Aorta (tissue), 5 donors: ENCODE data around the gene BMAL1. TPM values are rescaled to one million over a fixed set of nuclear protein-coding genes. Genes with fewer than 3 reads are reported as not detected.
A peak's percentile ranks its signal among the peaks of the same experiment; 100 is the strongest.

Experiments
- ATAC-seq: fragments of 200-7000 bp; cut with Tn5 transposase; one replicate; pipeline ENCODE4 v1.9.1; 2022; ENCODE audit warnings: moderate library complexity; ENCODE audit not compliant: low FRiP score
- DNase-seq, 2 donors: peaks; one replicate each; pipeline ENCODE4 v3.0.0-alpha.2; 2020
- H3K27ac ChIP-seq, 2 donors: one replicate each; pipeline ENCODE4 v1.5.1; 2013; ENCODE audit warnings: low read length in 2 of 2, mild to moderate bottlenecking in 2 of 2, moderate library complexity in 2 of 2, control low read depth in 1 of 2, inconsistent platforms in 1 of 2, low read depth in 1 of 2
- H3K27me3 ChIP-seq, 2 donors: one replicate each; pipeline ENCODE4 v1.6.1; 2013; ENCODE audit warnings: control low read depth in 1 of 2, low read length in 1 of 2, mild to moderate bottlenecking in 1 of 2, moderate library complexity in 1 of 2; ENCODE audit not compliant: insufficient read depth in 2 of 2, control insufficient read depth in 1 of 2
- H3K36me3 ChIP-seq, 2 donors: one replicate each; pipeline ENCODE4 v1.6.1; 2013; ENCODE audit warnings: control low read depth in 1 of 2, low read length in 1 of 2, mild to moderate bottlenecking in 1 of 2; ENCODE audit not compliant: insufficient read depth in 2 of 2, control insufficient read depth in 1 of 2
- H3K4me1 ChIP-seq, 2 donors: one replicate each; pipeline ENCODE4 v1.6.1; 2013; ENCODE audit warnings: low read length in 2 of 2, control low read depth in 1 of 2, mild to moderate bottlenecking in 1 of 2, moderate library complexity in 1 of 2; ENCODE audit not compliant: insufficient read depth in 2 of 2, control insufficient read depth in 1 of 2
- H3K4me3 ChIP-seq, 2 donors: one replicate each; pipeline ENCODE4 v1.5.1; 2013; ENCODE audit warnings: low read length in 2 of 2, control low read depth in 1 of 2, mild to moderate bottlenecking in 1 of 2
- H3K9me3 ChIP-seq: one replicate; pipeline ENCODE4 v1.6.1; 2013; ENCODE audit warnings: mild to moderate bottlenecking, low read length; ENCODE audit not compliant: control insufficient read depth
- WGBS, 2 donors: extraction: QIAGEN DNeasy Blood & Tissue Kit; methylation state at CpG; one replicate each; pipeline ENCODE4 v1.1.7; 2013; 5-methylcytosine and 5-hydroxymethylcytosine counted together
- intact Hi-C, 2 donors: fragments of 100-400 bp; cut with DNase I; formaldehyde crosslinking; loops; one replicate each; pipeline versions ENCODE4 v1.14.2 to v1.15.0; 2022
- polyA plus RNA-seq, 2 donors: library from polyadenylated mRNA; stranded (reverse); fragments of 200-250 nt; gene quantifications; one replicate each; pipeline ENCODE4 v1.2.3, GENCODE V29; 2013
- total RNA-seq, 2 donors: library from RNA; stranded (reverse); fragmentation: NEBNext Ultra II Directional; extraction: Animal tissue kit (Norgen Biotek cat#: 25700); gene quantifications; one replicate each; pipeline ENCODE4 v1.2.1, GENCODE V29; 2021
- donor health status: healthy with polysubstance abuse.
- donor health status: Bipolar disorder and iron deficiency.
- donor health status: DM: no; HTN: no; CAD: no.
- donor health status: DM: no; HTN: no; CAD: no.
- donor health status: DM: yes; HTN: yes; CAD: no.

BMAL1 gene
- total and polyA plus RNA-seq, 4 donors = 11.7 to 38.4 (median 30.3) TPM

DNA sequence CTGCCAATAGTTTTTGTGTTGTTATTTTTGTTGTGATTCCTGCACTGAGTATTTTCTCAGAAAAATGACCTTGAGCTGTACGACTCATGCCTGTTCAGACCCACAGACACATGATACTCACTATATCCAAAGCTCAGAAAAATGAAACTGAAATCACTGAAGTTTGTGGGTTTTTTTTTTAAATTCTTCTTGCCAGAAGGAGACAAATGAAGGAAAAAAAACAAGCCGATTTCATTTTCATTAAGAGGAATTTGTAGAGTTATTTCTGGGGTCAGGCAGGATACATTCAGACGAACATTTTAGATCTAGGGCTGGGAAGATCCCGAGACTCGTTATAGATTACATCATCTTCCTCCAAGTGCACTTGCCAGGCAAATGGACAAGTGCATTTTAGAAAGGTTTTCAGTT lies 60.4 kb downstream of the BMAL1 start:
- Histone ChIP-seq H3K27me3 (no peaks in the 10 kb centered on the region), H3K36me3 (no peaks in the 10 kb centered on the region), H3K9me3 (no peaks in the 10 kb centered on the region), H3K27ac (no peak overlapping the region), H3K4me1 (peaks cover 0 to 2% of the 10 kb centered on the region in 2 donors), H3K4me3 (peak overlapping the region; percentile 21 to 33)
- DNase-seq (no peak), ATAC-seq (no peak)
- intact Hi-C loops = loop anchor here in 1 of 2 donors (5.0 kb wide), 2 partner anchors 124 to 376 kb away; partner anchors contain the start of gene BTBD10
- 2 to 5% methylated on average over 5 of the region's 5 CpGs for WGBS, 2 donors

DNA sequence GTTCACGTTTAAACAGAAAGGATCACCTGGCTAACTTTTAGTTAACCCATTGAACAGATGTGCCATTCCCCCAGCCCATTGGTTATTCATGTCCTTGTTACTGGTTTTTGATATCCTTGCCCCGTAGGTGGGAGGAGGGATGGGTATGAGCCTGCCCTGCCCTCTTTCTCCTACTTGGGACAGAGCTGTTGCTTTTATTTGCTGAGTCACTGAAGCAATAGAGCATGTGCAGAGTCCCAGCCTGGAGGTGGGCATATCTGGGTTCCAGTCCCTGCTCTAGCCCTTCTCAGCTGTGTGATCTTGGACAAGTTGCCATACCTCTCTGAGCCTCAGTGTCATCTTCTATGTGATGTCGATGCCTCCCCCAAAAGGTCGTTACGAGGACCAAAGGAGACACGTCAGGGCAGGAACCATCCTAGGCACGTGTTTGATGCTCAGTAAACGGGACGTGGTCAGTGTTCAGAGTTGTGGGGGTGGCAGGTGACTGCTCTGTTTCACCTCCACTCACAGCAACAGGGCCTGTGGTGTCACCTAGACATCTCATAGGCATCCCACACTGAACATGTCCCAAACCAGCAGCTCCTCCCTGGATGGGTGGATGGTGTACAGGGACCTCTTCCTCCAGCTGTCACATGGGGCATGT lies 61.0 kb downstream of the BMAL1 start:
- ATAC-seq (peak; percentile 53), DNase-seq (no peak)
- H3K27me3 ChIP-seq = no peaks in the 10 kb centered on the region
- H3K9me3 ChIP-seq = no peaks in the 10 kb centered on the region
- H3K36me3 ChIP-seq = no peaks in the 10 kb centered on the region
- H3K27ac ChIP-seq = no peak overlapping the region
- peaks cover 0 to 2% of the 10 kb centered on the region in 2 donors for H3K4me1 ChIP-seq
- WGBS, 2 donors = 75 to 76% methylated on average over 9 of the region's 9 CpGs
- peak overlapping the region; percentile 21 to 33 for H3K4me3 ChIP-seq
- intact Hi-C loops = loop anchor here in 1 of 2 donors (5.0 kb wide), 2 partner anchors 124 to 376 kb away; partner anchors contain the start of gene BTBD10

DNA sequence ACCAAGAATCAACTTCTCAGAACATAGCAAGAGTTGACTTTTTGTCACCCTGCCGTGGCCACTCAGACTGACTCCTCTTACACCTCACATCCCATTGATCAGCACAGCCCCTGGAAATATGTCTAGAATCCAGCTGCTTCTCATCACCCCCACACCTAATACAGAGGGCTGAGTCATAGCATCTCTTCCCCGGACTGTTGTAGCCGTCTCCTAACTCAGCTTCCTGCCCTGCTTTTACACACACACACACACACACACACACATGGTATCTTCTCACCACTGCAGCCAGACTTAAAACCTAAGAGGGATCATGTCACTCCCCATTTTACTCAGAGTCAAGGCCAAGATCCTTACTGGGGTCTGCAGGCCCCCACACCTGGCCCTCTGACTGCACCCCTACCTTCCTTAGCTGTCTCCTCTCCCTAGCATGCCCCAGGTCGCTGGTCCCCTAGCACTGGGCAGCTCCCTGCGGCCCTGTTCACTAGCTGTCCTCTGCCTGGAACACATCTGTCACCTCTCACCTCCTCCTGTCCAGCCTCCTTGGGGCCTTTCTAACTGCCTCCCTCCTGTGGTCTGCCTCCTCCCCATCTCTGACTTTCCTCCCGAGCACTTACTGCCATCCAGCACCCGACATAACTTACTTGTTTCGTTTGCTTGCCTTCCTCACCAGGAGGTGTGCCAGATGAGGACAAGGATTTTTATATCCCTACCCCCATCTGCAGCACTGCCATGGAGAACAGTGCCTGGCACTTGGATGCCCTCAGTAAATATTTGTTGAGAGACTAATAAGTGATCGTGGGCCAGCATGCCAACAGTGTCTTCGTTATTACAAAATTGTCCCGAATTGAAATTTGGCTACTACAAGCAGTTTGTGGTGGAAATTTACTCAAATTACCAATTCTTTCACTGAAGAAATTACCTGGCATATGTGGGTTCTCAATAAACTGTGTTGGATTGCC lies 61.9 kb downstream of the BMAL1 start:
- H3K27ac ChIP-seq = no peak overlapping the region

DNA sequence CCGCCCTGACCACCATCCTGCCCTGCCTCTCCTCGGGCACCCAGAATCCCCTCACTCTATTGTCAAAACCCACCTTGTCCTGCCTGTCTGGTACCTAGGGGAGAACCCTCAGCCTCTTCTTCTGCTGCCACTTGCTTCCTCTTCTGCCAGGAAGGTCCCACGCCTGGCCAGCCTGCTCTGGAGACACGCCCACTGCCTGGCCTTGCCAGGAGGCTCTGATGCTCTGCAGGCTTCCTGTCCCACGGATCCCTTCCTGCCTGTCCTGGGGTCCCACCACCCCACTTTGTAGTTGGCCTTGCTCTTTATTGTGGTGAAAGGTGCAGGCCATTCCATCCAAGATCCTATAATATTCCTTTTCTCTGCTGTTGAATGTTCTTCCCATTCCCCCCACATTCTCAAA lies 63.4 kb downstream of the BMAL1 start:
- Histone ChIP-seq H3K4me1 (peaks cover 0 to 2% of the 10 kb centered on the region in 2 donors), H3K4me3 (no peak overlapping the region), H3K27ac (no peak overlapping the region), H3K36me3 (no peaks in the 10 kb centered on the region), H3K9me3 (no peaks in the 10 kb centered on the region), H3K27me3 (no peaks in the 10 kb centered on the region)
- 60 to 66% methylated on average over 5 of the region's 5 CpGs for WGBS, 2 donors
- ATAC-seq (no peak), DNase-seq (no peak)
- intact Hi-C loops = loop anchor here in 1 of 2 donors (5.0 kb wide), 1 partner anchor 374 kb away; no protein-coding TSS in a partner anchor

More for the DNA sequence above, 61.9 kb downstream of the BMAL1 start:
- ATAC-seq = peak; percentile 43
- Histone ChIP-seq H3K4me3 (no peak overlapping the region), H3K9me3 (no peaks in the 10 kb centered on the region), H3K36me3 (no peaks in the 10 kb centered on the region), H3K4me1 (peaks cover 0 to 2% of the 10 kb centered on the region in 2 donors), H3K27me3 (no peaks in the 10 kb centered on the region)
- WGBS, 2 donors = 27 to 31% methylated on average over 11 of the region's 11 CpGs
- DNase-seq = no peak
- intact Hi-C loops = loop anchor here (5.0 kb wide), 3 partner anchors 123 to 377 kb away; partner anchors contain the start of gene BTBD10 (in 1 of the 2)

DNA sequence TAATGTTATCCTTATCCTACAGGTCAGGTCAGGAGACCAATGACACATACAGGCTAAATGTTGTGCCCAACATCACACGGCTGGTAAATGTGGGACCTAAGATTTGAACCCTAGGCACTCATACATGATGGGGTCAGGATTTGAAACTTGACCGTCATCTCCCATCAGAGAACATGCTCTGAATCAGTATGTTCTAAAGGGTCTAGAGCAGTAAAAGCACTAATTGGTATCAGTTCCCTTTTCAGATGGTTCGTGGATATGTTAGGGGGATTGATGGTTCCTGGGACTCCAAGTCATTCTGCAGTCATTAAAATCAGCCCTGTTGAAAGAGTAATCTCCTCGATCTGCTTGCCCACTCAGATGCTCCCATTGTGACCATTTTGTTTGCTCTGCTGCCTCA lies 65.5 kb downstream of the BMAL1 start:
- WGBS, 2 donors = 82 to 84% methylated on average over 4 of the region's 4 CpGs
- ATAC-seq (no peak), DNase-seq (no peak)
- Histone ChIP-seq H3K4me3 (no peak overlapping the region), H3K27ac (no peak overlapping the region), H3K27me3 (no peaks in the 10 kb centered on the region), H3K36me3 (no peaks in the 10 kb centered on the region), H3K4me1 (peaks cover 0 to 2% of the 10 kb centered on the region in 2 donors), H3K9me3 (no peaks in the 10 kb centered on the region)
- intact Hi-C loops = loop anchor here in 1 of 2 donors (5.0 kb wide), 1 partner anchor 376 kb away; no protein-coding TSS in a partner anchor

DNA sequence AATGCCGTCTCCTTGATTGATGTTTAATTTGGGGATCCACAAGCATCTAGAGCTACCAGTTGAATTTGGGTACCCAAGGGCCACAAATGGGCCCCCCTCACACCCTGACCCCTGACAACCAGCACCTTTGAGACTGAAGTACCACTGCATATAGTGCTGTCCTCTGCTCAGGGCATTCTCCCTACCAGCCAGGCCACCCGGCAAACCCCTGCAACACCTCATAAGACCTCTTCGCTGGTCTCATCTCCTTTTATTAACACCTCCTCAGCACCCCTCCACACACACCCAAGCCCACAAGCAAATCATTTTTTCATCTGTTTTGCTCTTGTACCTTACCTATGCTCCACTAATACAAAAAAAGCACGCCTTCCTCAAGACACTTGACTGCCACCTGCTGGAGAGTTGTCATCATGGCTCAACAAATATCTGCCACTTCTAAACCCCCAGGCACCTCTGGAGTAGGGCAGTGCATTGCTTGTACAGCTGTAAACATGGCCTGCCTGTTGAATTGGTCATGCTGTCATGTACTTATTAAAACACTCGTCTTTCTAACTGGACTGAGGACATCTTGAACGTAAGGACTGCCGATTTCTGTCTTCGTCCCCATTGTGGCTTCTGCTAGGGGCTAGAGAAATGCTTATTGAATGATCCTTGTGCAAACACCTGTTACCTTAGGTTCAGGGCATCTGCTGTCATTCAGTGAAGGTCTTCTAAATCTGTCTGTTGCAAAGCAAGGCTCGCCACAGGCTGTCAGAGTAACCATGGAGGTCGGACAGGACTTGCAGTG lies 66.5 kb downstream of the BMAL1 start:
- H3K27ac ChIP-seq = no peak overlapping the region
- no peak overlapping the region for H3K4me3 ChIP-seq
- peak; percentile 73 for ATAC-seq
- no peaks in the 10 kb centered on the region for H3K27me3 ChIP-seq
- WGBS, 2 donors = 70% methylated on average over 10 of the region's 10 CpGs
- peak in 1 of 2 donors; percentile 79 for DNase-seq
- H3K4me1 ChIP-seq = no peaks in the 10 kb centered on the region
- no peaks in the 10 kb centered on the region for H3K36me3 ChIP-seq
- intact Hi-C loops = loop anchor here (2.0 to 5.0 kb wide), 2 partner anchors 133 to 377 kb away; no protein-coding TSS in a partner anchor
- no peaks in the 10 kb centered on the region for H3K9me3 ChIP-seq

DNA sequence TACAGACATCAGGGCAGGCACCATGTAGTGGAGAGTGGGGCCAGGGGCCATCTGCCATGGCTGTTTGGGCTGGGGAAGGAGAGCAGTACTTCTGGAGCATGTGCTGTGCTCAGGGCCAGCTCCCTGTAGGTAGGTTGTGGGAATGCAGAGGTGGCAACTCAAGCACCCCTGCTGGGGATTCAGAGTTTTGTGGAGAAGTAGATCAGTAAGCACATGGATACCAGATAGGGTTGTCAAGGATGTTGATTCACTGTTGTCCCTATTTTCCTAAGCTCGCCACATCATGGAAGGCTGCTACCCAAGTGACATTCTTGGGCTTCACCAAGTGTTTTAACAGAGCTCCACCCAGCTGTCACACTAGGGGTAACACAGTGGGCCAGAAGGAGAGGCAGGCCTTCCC lies 67.2 kb downstream of the BMAL1 start:
- Histone ChIP-seq H3K27me3 (no peaks in the 10 kb centered on the region), H3K4me1 (no peaks in the 10 kb centered on the region), H3K36me3 (no peaks in the 10 kb centered on the region), H3K9me3 (no peaks in the 10 kb centered on the region), H3K4me3 (no peak overlapping the region), H3K27ac (no peak overlapping the region)
- intact Hi-C loops = loop anchor here (2.0 to 5.0 kb wide), 2 partner anchors 134 to 378 kb away; no protein-coding TSS in a partner anchor
- ATAC-seq = no peak
- no peak for DNase-seq
- 82 to 88% methylated on average over 1 of the region's 1 CpG for WGBS, 2 donors

DNA sequence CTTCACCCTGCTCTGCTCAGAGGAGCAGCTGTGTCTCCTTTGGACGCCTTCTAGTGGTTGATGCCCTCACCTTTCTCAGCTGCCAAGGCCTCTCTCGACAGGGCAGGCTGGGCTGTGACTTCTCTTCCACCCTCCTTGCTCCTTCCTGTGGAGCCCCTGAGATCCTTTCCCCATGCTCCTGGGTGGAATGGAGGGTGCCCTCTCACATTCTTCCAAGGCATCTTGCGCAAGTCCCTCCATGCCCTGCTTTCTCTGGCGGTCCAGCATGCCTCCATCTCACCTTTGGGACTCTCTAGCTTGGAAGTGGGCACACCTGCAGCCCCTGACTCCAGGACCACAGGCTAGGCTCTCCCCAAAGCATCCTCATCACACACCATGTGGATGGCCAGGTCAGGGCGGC lies 68.9 kb downstream of the BMAL1 start:
- Histone ChIP-seq H3K4me3 (no peak overlapping the region), H3K27me3 (no peaks in the 10 kb centered on the region), H3K27ac (no peak overlapping the region), H3K36me3 (peaks cover 0 to under 1% of the 10 kb centered on the region in 2 donors), H3K9me3 (no peaks in the 10 kb centered on the region), H3K4me1 (no peaks in the 10 kb centered on the region)
- no peak for ATAC-seq
- no peak for DNase-seq
- intact Hi-C loops = no loop called here
- 92% methylated on average over 5 of the region's 5 CpGs for WGBS, 2 donors
